ENCODE measurements around the gene SDHD. TPM values are rescaled to one million over a fixed set of nuclear protein-coding genes. Genes with fewer than 3 reads are reported as not detected.

The SDHD gene
- polyA plus RNA-seq: 344 and 445 TPM in 2 replicates

DNA sequence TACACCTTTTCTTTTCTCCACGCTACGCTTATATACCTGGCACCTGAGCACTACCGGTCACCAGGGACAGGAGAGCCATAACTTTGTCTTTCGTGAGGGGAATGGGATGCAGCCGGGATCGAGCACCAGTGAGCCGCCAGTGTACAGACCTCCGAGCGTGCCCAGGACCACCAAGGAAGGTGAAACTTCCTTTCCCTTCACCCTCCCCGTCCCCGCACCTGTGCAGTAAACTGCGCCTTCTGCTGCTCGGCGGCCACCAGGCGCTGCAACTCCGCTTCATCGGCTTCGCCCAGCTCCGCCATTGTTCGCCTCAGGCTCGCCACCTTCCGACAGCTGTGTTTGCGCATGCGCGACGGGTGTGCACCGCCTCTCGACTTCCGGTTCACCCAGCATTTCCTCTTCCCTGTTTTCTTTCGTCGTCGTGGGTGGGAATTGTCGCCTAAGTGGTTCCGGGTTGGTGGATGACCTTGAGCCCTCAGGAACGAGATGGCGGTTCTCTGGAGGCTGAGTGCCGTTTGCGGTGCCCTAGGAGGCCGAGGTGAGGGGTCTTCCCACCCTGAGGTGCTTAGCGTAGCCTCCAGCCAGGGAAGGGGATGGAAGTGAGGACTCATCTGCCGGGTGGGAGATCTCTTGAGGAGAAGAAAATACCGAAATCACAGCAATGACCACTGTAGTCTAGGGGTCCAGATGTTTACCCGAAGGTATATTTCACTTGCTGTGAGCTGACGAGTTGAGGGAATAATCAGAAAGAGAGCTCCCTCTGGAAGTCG, at the start of gene SDHD, which contains the start of gene TIMM8B:
SDHD (plus strand) TSS at position 452 of the 770 bp plus-strand sequence; CDS start at position 487, 35 bp downstream.
TIMM8B (minus strand) TSS at position 335 of the 770 bp plus-strand sequence; CDS start at position 302, 33 bp downstream.

GRCh38 chr11:112073941-112074811, 12.5 kb upstream of the SDHD start, which contains the start of the genes NKAPD1 and PIH1D2:
Gene NKAPD1, plus strand, starts transcription at chr11:112074299. Its CDS starts 1,276 bp downstream, at chr11:112075575.
Gene PIH1D2, minus strand, starts transcription at chr11:112074017. Its CDS starts 843 bp downstream, at chr11:112073174.

Other genes starting within 250 kb of the SDHD start
- 26.4 and 30.2 TPM in 2 replicates for gene ALG9, start 215.3 kb upstream of the SDHD start, polyA plus RNA-seq
- gene FDXACB1, start 207.7 kb upstream of the SDHD start, polyA plus RNA-seq: 1.7 and 3.2 TPM in 2 replicates
- 211 and 275 TPM in 2 replicates for gene CFAP68, start 207.3 kb upstream of the SDHD start, polyA plus RNA-seq
- 517 and 524 TPM in 2 replicates for gene CRYAB, start 175.1 kb upstream of the SDHD start, polyA plus RNA-seq
- gene HSPB2, start 174.1 kb upstream of the SDHD start, polyA plus RNA-seq: 22.1 TPM in 2 replicates
- gene C11orf52, start 168.0 kb upstream of the SDHD start, polyA plus RNA-seq: 1.7 TPM in 1 of 2 replicates, not detected in the other
- 9.7 and 15.5 TPM in 2 replicates for gene DIXDC1, start 149.5 kb upstream of the SDHD start, polyA plus RNA-seq
- 42.0 and 43.3 TPM in 2 replicates for gene DLAT, start 61.5 kb upstream of the SDHD start, polyA plus RNA-seq
- gene PIH1D2, start 12.9 kb upstream of the SDHD start, polyA plus RNA-seq: 7.2 and 8.9 TPM in 2 replicates
- 25.6 and 41.2 TPM in 2 replicates for gene NKAPD1, start 12.6 kb upstream of the SDHD start, polyA plus RNA-seq
- gene TIMM8B, start 117 bp upstream of the SDHD start, polyA plus RNA-seq: 348 and 471 TPM in 2 replicates
- gene IL18, start 77.2 kb downstream of the SDHD start, polyA plus RNA-seq: not detected in 2 replicates
- gene TEX12, start 80.5 kb downstream of the SDHD start, polyA plus RNA-seq: 0.77 and 2.5 TPM in 2 replicates
- gene BCO2, start 88.6 kb downstream of the SDHD start, polyA plus RNA-seq: 10.4 and 18.7 TPM in 2 replicates
- 330 and 347 TPM in 2 replicates for gene PTS, start 139.6 kb downstream of the SDHD start, polyA plus RNA-seq
- gene PLET1, start 174.0 kb downstream of the SDHD start, polyA plus RNA-seq: not detected in 2 replicates